Measurements from ENCODE around the gene NPAS3. TPM values are rescaled to one million over a fixed set of nuclear protein-coding genes. Genes with fewer than 3 reads are reported as not detected.

The NPAS3 gene
- total and polyA plus RNA-seq, 2 of the 8 experiments (the other 6 are each of a cell fraction or from before 2014, with no cell fraction given): 0.11 to 0.60 TPM

GRCh38 chr14:33471776-33472175 lies 533.1 kb downstream of the NPAS3 start:
- FAIRE-seq (no peak), DNase-seq (ENCODE audit: low read depth in 1 of 2, low spot score in 2 of 2) (no peak)
- WGBS, 2 experiments (ENCODE audit: extremely low coverage in 1 of 2, insufficient coverage in 1 of 2, insufficient read length in 1 of 2, insufficient replicate concordance in 2 of 2, low coverage in 1 of 2, low lambda C conversion rate in 2 of 2, missing lambda C conversion rate in 1 of 2): 94% methylated on average over 6 of the region's 6 CpGs; no CpG with 5 or more reads in 1 of the 2 experiments
- H3K56ac ChIP-seq (replicated peaks; ENCODE audit: insufficient read length, low read depth, low read length): no peak overlapping the region
- no peaks in the 10 kb centered on the region for H4K20me1 ChIP-seq (replicated peaks in 1 of 2; ENCODE audit: control insufficient read depth in 1 of 2, insufficient read depth in 2 of 2, low read length in 2 of 2)
- ChIA-PET CTCF (ENCODE audit: partially characterized antibody) (interaction anchor here (1.1 kb wide), 1 partner anchor 113 kb away, joined by 3 read pairs; no protein-coding TSS in a partner anchor), POLR2A (ENCODE audit: partially characterized antibody) (no interaction called here)
- no peak overlapping the region for H2AK5ac ChIP-seq (ENCODE audit: low read depth, low read length)
- H2AFZ ChIP-seq (ENCODE audit: low read length): no peak overlapping the region
- no peak overlapping the region for H3K9ac ChIP-seq (replicated peaks in 1 of 4; ENCODE audit: extremely low read depth in 1 of 4, low read depth in 3 of 4, low read length in 3 of 4)
- no peak overlapping the region for H2BK15ac ChIP-seq (ENCODE audit: low read length)
- H3K23me2 ChIP-seq (ENCODE audit: low read depth, low read length): no peaks in the 10 kb centered on the region
- no peaks in the 10 kb centered on the region for H3K79me1 ChIP-seq (ENCODE audit: low read depth, low read length)
- peaks cover 0 to 14% (median 4%) of the 10 kb centered on the region in 4 experiments; a peak in 4 of 7 replicates for H3K4me1 ChIP-seq (replicated peaks in 1 of 4; ENCODE audit: control insufficient read depth in 3 of 4, insufficient read depth in 4 of 4, low read length in 3 of 4)
- H3K18ac ChIP-seq (ENCODE audit: extremely low read depth, low read length): no peak overlapping the region
- no peaks in the 10 kb centered on the region for H3K27me3 ChIP-seq (replicated peaks in 1 of 4; ENCODE audit: control insufficient read depth in 3 of 4, extremely low read depth in 1 of 4, insufficient read depth in 3 of 4, low read length in 3 of 4)
- H3K4ac ChIP-seq (replicated peaks; ENCODE audit: insufficient read length, low read depth, low read length): no peak overlapping the region
- no peak overlapping the region for H3K14ac ChIP-seq (ENCODE audit: insufficient read length)
- H3K4me2 ChIP-seq (ENCODE audit: insufficient read depth in 1 of 2, low read depth in 2 of 2, low read length in 2 of 2): no peak overlapping the region
- no peak overlapping the region for H3K23ac ChIP-seq (ENCODE audit: insufficient read length)
- H3K4me3 ChIP-seq (ENCODE audit: extremely low read depth in 1 of 4, insufficient read depth in 2 of 4, low read depth in 3 of 4, low read length in 4 of 4): no peak overlapping the region
- no peak overlapping the region for H4K8ac ChIP-seq (ENCODE audit: extremely low read depth, insufficient read depth, low read length)
- no peak overlapping the region for H2BK20ac ChIP-seq (ENCODE audit: low read length)
- no peak overlapping the region for H4K91ac ChIP-seq (replicated peaks; ENCODE audit: insufficient read length, low read length)
- no peak overlapping the region for H3K27ac ChIP-seq (ENCODE audit: low read depth, low read length)
- H3K36me3 ChIP-seq (ENCODE audit: control insufficient read depth in 2 of 4, insufficient read depth in 4 of 4, low read length in 3 of 4): no peaks in the 10 kb centered on the region
- H3K9me3 ChIP-seq (ENCODE audit: insufficient read depth in 2 of 2, low read depth in 1 of 2, low read length in 1 of 2): no peaks in the 10 kb centered on the region
- no peak overlapping the region for H2BK12ac ChIP-seq (ENCODE audit: low read depth, low read length)
- no peak overlapping the region for H4K5ac ChIP-seq (ENCODE audit: insufficient read length, low read depth, low read length)
- no peaks in the 10 kb centered on the region for H3K79me2 ChIP-seq (ENCODE audit: control insufficient read depth in 1 of 2, insufficient read depth in 2 of 2, low read length in 2 of 2)
- no peak overlapping the region for H2BK5ac ChIP-seq (ENCODE audit: low read depth, low read length)
- H2BK120ac ChIP-seq (replicated peaks; ENCODE audit: low read depth, low read length): no peak overlapping the region
- TF ChIP-seq KDM1A (IDR thresholded peaks at IDR 0.05; ENCODE audit: borderline replicate concordance, low read length) (no peak), MAX (IDR thresholded peaks at IDR 0.05) (no peak), GABPA (IDR thresholded peaks at IDR 0.05; ENCODE audit: borderline replicate concordance, insufficient read depth, low read length) (no peak), JUND (IDR thresholded peaks at IDR 0.05; ENCODE audit: low read length) (no peak), RBBP5 (IDR thresholded peaks at IDR 0.05; ENCODE audit: borderline replicate concordance, low read depth, low read length) (no peak), HDAC6 (IDR thresholded peaks at IDR 0.05; ENCODE audit: low read depth, low read length) (no peak), TCF12 (IDR thresholded peaks at IDR 0.05; ENCODE audit: low read depth, low read length) (no peak), RAD21 (IDR thresholded peaks at IDR 0.05 in 1 of 2, conservative IDR thresholded peaks at IDR 0.05 in 1 of 2; ENCODE audit: low read depth in 2 of 2, low read length in 2 of 2) (no peak), HDAC2 (IDR thresholded peaks at IDR 0.05; ENCODE audit: borderline replicate concordance in 1 of 2, low read depth in 2 of 2, low read length in 2 of 2) (no peak), CHD1 (IDR thresholded peaks at IDR 0.05; ENCODE audit: low read depth, low read length) (no peak), SP2 (IDR thresholded peaks at IDR 0.05; ENCODE audit: low read length) (no peak), ATF2 (IDR thresholded peaks at IDR 0.05; ENCODE audit: low read length) (no peak)

Measured in H1 (cell line).